ENCODE results near the gene CNRIP1.

DNA sequence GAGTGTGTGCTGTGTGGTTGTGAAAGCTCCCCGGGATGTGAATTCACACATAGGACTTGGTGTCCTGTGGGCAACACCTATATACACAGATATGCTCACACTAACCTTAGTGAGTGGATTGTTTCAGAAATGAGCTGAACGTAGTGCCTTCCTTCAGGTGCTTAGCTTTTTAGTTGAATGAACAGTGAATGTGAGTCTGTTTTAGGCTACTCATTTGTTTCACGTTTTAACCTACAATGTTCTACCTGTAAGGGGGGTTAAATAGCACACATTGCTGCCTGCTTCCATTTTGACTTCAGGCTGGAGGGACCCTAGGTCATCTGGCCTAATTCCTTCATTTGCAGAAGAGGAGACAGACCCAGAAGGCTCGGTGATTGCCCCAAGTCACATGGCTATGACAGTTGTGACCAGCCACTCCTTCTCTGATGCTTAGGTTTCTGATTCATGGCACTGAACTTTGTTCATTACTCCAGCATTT lies 46.4 kb upstream of the CNRIP1 start:
- TF ChIP-seq FOXK1 (CRISPR knock-in tag; IDR thresholded peaks at IDR 0.05) (no peak), ZNF532 (CRISPR knock-in tag; IDR thresholded peaks at IDR 0.05; ENCODE audit: borderline replicate concordance) (no peak)
